Measurements from ENCODE around the gene OR2S2. TPM values are rescaled to one million over a fixed set of nuclear protein-coding genes. Genes with fewer than 3 reads are reported as not detected.

The OR2S2 gene
- total RNA-seq, 2 donors from 2014 or later = not detected

DNA sequence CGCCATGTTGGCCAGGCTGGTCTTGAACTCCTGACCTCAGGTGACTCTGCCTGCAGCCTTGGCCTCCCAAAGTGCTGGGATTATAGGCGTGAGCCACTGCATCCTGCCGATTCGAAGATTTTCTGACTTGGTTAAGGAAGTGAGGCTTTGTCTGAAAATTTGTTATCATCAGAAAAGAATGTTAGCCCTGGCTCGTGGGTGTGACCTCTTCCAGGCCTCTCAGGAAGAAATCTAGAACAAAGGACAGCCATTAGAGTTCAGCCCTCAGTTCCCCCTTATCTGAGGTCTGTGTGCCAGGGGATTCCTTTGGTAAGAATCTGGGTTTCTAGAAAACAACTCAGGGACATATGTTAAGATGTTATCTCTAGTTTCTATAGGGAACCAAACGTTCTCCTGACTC lies 6.2 kb downstream of the OR2S2 start:
- Mint-ChIP-seq H3K4me3 (no peak overlapping the region), H3K9me3 (no peaks in the 10 kb centered on the region), H3K4me1 (ENCODE audit: low read depth in 2 of 2) (peaks cover 0 to 3% of the 10 kb centered on the region in 2 donors), H3K36me3 (no peaks in the 10 kb centered on the region), H3K27me3 (peaks cover 19 to 23% of the 10 kb centered on the region in 2 donors), H3K27ac (no peak overlapping the region)
- DNase-seq (ENCODE audit: low spot score) (no peak), ATAC-seq (no peak)

DNA sequence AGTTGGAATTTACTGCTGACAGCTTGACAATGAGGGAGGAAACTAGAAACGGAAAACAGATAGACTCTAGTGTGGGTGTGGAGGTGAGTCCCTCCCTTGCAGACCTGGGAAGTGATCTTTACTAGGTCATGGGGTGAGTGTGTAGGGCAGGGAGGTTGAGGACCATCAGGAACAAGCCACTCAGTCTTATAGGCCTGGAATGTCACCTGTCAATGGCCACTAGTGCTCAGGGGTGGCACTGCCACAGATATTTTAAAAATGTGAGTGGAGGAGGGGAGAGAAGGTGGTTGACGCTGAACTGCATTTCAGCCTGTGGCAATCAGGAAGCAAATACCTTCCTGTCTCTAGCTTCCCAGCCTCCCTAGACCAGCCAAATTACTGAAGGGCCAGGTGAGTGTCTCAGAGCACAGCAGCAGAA lies 9.0 kb downstream of the OR2S2 start:
- H3K27ac Mint-ChIP-seq = no peak overlapping the region
- no peak for ATAC-seq
- peaks cover 10 to 15% of the 10 kb centered on the region in 2 donors for H3K27me3 Mint-ChIP-seq
- H3K36me3 Mint-ChIP-seq = no peaks in the 10 kb centered on the region
- H3K9me3 Mint-ChIP-seq = no peaks in the 10 kb centered on the region
- no peak for DNase-seq (ENCODE audit: low spot score)
- H3K4me3 Mint-ChIP-seq = no peak overlapping the region
- H3K4me1 Mint-ChIP-seq (ENCODE audit: low read depth in 2 of 2) = peaks cover 4 to 5% of the 10 kb centered on the region in 2 donors

DNA sequence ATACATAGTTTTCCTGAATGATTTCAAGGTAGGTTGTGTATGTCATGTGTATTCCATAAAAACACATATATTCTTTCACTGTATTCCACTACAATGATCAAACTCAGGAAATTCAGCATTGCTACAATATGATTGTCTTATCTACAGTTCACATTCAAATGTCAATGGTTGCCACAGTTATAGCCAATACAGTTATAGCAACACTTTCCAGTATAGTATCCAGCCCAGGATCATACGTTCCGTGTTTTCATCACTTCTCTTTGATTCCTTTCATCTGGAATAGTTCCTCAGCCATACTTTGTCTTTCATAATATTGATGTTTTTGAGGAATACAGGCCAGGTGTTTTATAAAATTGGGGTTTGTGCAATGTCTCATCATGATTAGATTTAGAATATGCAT lies 9.5 kb downstream of the OR2S2 start:
- ATAC-seq (no peak), DNase-seq (ENCODE audit: low spot score) (no peak)
- peaks cover 4 to 5% of the 10 kb centered on the region in 2 donors for H3K4me1 Mint-ChIP-seq (ENCODE audit: low read depth in 2 of 2)
- no peak overlapping the region for H3K27ac Mint-ChIP-seq
- H3K9me3 Mint-ChIP-seq = no peaks in the 10 kb centered on the region
- H3K27me3 Mint-ChIP-seq = peaks cover 10 to 15% of the 10 kb centered on the region in 2 donors
- no peak overlapping the region for H3K4me3 Mint-ChIP-seq
- H3K36me3 Mint-ChIP-seq = no peaks in the 10 kb centered on the region

GRCh38 chr9:35945341-35946018 lies 12.5 kb downstream of the OR2S2 start:
- Mint-ChIP-seq H3K4me1 (ENCODE audit: low read depth in 2 of 2) (peaks cover 4 to 5% of the 10 kb centered on the region in 2 donors), H3K36me3 (no peaks in the 10 kb centered on the region), H3K4me3 (no peak overlapping the region), H3K27ac (no peak overlapping the region), H3K9me3 (no peaks in the 10 kb centered on the region), H3K27me3 (peaks cover 0 to 6% of the 10 kb centered on the region in 2 donors)
- ATAC-seq (no peak), DNase-seq (ENCODE audit: low spot score) (no peak)

DNA sequence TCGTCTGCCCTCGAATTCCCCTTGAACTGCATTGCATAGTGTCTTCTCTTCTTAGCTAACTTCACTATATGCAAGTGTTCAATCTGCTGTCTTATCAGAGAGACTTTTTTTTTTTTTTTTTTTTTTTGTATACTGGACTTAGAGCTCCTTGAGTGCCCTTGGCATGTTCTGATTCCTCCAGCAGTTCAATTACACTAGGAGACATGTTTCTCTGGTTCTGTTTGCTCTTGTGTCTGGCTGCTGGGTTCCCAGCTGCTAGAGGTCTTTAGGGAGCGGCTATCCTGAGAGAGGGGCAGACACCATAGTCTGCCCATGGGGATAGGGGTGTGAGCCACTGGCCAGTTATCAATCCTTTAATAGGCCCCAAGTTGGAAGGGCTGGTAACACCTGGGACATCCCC lies 13.1 kb downstream of the OR2S2 start:
- ATAC-seq = no peak
- Mint-ChIP-seq H3K9me3 (no peaks in the 10 kb centered on the region), H3K36me3 (no peaks in the 10 kb centered on the region), H3K27me3 (peaks cover 0 to 6% of the 10 kb centered on the region in 2 donors), H3K27ac (no peak overlapping the region), H3K4me3 (no peak overlapping the region), H3K4me1 (ENCODE audit: low read depth in 2 of 2) (peaks cover 4 to 5% of the 10 kb centered on the region in 2 donors)
- no peak for DNase-seq (ENCODE audit: low spot score)

DNA sequence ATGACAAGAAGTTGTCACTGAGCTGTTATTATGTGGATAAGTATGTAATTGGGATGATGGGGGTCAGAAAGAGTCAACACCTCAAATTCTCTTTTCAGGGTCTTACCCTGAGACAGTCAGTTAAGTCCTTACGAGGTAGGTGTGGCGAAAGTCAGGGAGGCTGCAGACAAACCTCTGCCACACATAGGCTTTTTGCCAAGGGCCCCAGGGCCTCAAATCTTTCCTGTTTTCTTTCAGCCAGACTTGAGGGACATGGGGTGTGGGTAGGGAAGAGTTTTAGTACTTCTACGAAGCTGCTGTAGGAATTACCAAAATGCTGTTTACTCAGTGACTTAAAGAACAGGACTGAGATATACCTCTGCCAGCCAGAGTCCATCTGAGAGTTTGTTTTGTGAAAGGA lies 13.8 kb downstream of the OR2S2 start:
- Mint-ChIP-seq H3K4me3 (no peak overlapping the region), H3K27me3 (peaks cover 0 to 4% of the 10 kb centered on the region in 2 donors), H3K9me3 (no peaks in the 10 kb centered on the region), H3K27ac (no peak overlapping the region), H3K36me3 (no peaks in the 10 kb centered on the region), H3K4me1 (ENCODE audit: low read depth in 2 of 2) (peaks cover 4 to 5% of the 10 kb centered on the region in 2 donors)
- no peak for DNase-seq (ENCODE audit: low spot score)
- no peak for ATAC-seq

DNA sequence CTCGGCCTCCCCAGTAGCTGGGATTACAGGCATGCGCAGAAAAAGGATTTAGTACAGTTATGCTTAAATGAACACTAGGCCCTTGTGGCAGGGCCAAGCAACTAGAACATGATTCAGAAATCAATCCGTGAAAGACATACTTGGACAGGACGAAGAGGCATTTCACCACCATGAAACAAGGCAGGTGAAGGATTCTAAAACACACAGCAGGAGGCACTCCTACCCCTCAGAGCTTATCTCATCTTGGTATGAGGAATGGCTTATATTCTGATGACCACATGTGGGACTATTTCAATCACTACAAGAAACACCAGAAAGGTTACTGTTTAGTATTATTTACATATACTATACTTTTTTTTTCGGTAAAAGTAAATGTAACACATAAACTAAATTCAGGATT lies 15.7 kb downstream of the OR2S2 start:
- H3K4me1 Mint-ChIP-seq (ENCODE audit: low read depth in 2 of 2) = peaks cover 4 to 5% of the 10 kb centered on the region in 2 donors

GRCh38 chr9:35940458-35941407 lies 17.2 kb downstream of the OR2S2 start:
- H3K4me3 Mint-ChIP-seq = no peak overlapping the region

More for the DNA sequence above, 15.7 kb downstream of the OR2S2 start:
- no peaks in the 10 kb centered on the region for H3K36me3 Mint-ChIP-seq
- no peak for DNase-seq (ENCODE audit: low spot score)
- H3K27ac Mint-ChIP-seq = no peak overlapping the region
- no peak for ATAC-seq
- no peak overlapping the region for H3K4me3 Mint-ChIP-seq
- H3K27me3 Mint-ChIP-seq = peaks cover 0 to 4% of the 10 kb centered on the region in 2 donors
- no peaks in the 10 kb centered on the region for H3K9me3 Mint-ChIP-seq

DNA sequence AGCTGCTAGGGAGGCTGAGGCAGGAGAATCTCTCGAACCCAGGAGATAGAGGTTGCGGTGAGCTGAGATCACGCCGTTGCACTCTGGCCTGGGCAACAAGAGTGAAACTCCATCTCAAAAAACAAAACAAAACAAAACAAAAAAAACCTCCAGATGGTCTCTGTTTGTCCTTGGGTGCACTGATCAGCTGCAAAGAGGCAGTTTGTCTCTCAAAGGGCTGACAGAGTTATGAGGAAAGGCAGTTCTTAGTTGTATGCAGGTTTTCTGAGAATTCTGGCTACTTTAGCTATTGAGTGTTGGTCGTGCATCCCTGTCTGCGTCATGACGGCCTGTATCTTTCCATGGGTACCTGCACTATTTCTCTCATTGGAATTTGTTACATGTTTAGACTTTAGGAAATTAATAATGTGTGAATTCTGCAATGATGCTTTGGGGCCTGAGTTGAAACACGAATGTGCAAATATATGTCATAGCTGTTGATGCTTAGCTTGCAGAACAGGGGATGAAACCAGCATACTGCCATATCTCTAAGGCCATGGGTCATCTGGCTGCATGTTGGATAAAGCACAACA lies 18.2 kb downstream of the OR2S2 start:
- Mint-ChIP-seq H3K9me3 (no peaks in the 10 kb centered on the region), H3K4me3 (no peak overlapping the region), H3K27me3 (no peaks in the 10 kb centered on the region), H3K4me1 (ENCODE audit: low read depth in 2 of 2) (no peaks in the 10 kb centered on the region), H3K27ac (no peak overlapping the region), H3K36me3 (no peaks in the 10 kb centered on the region)
- DNase-seq (ENCODE audit: low spot score) (no peak), ATAC-seq (no peak)

More at GRCh38 chr9:35940458-35941407, 17.2 kb downstream of the OR2S2 start:
- no peak for DNase-seq (ENCODE audit: low spot score)
- Mint-ChIP-seq H3K27me3 (peaks cover 0 to 2% of the 10 kb centered on the region in 2 donors), H3K9me3 (no peaks in the 10 kb centered on the region), H3K4me1 (ENCODE audit: low read depth in 2 of 2) (peaks cover 3% of the 10 kb centered on the region in 2 donors), H3K36me3 (no peaks in the 10 kb centered on the region), H3K27ac (no peak overlapping the region)
- no peak for ATAC-seq

DNA sequence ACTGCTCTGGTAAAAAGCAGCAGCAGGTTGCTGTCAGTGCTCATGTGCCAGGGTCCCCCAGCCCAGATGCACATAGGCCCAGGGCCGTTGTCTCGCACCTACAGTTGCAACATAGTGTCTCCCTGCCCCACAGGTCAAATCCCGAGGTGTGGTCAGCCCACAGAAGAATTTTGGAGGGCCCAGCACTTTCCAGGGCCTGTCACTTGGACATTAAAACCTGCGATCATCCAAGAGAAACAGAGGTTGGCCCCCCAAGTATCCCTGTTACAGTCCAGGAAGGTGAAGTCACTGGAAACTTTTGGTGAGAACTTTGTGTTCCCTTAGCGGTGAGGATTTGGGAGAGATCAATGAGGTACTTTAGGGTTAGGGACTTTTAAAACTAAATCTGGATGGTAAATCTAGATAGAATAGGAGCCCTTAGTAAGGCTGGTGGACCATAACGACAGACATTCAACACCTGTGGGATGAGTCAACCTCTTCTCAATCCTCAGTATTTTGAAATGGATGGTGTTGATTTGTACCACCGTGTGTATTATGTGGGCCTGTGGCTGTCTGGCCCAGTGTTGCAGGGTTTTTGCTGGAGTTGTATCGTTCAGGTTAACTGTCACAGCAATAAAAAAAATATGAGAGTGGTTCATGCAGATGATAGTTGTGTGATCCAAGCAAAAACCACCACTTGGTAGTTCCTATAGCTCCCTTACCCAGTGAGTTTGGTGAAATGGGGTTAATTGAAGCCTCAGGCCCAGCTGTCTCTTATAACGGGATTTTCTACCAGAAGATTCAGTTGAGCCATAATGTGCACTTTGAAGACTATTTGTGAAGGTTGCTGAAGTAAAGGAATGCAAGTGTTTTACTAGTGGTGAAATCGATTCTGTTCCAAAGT lies 19.2 kb downstream of the OR2S2 start:
- H3K4me1 Mint-ChIP-seq (ENCODE audit: low read depth in 2 of 2) = no peaks in the 10 kb centered on the region
- no peak for DNase-seq (ENCODE audit: low spot score)
- ATAC-seq = no peak
- no peaks in the 10 kb centered on the region for H3K27me3 Mint-ChIP-seq
- no peaks in the 10 kb centered on the region for H3K9me3 Mint-ChIP-seq
- H3K27ac Mint-ChIP-seq = no peak overlapping the region
- no peak overlapping the region for H3K4me3 Mint-ChIP-seq
- no peaks in the 10 kb centered on the region for H3K36me3 Mint-ChIP-seq

- H3K4me1 Mint-ChIP-seq (ENCODE audit: low read depth in 2 of 2) = no peaks in the 10 kb centered on the region
- no peak overlapping the region for H3K27ac Mint-ChIP-seq
- ATAC-seq (no peak), DNase-seq (ENCODE audit: low spot score) (no peak)
- H3K36me3 Mint-ChIP-seq = no peaks in the 10 kb centered on the region
- no peaks in the 10 kb centered on the region for H3K9me3 Mint-ChIP-seq
- H3K4me3 Mint-ChIP-seq = no peak overlapping the region
- no peaks in the 10 kb centered on the region for H3K27me3 Mint-ChIP-seq
Observed at GRCh38 chr9:35937227-35937626, 20.7 kb downstream of the OR2S2 start.

GRCh38 chr9:35935755-35936509 lies 22.0 kb downstream of the OR2S2 start:
- H3K4me3 Mint-ChIP-seq = no peak overlapping the region

More at GRCh38 chr9:35935755-35936509, 22.0 kb downstream of the OR2S2 start:
- H3K4me1 Mint-ChIP-seq (ENCODE audit: low read depth in 2 of 2) = no peaks in the 10 kb centered on the region
- no peak for DNase-seq (ENCODE audit: low spot score)
- no peaks in the 10 kb centered on the region for H3K27me3 Mint-ChIP-seq
- H3K9me3 Mint-ChIP-seq = no peaks in the 10 kb centered on the region
- H3K36me3 Mint-ChIP-seq = no peaks in the 10 kb centered on the region
- no peak for ATAC-seq
- no peak overlapping the region for H3K27ac Mint-ChIP-seq

Measured in natural killer cell treated with Interleukin-12 subunit alpha and Interleukin-12 subunit beta and Interleukin-15 and Interleukin-18, amount 100 ng/mL, for 72 hours (primary cell).